Bronchial epithelial cell (primary cell): ENCODE data around the gene SLC25A33. TPM values are rescaled to one million over a fixed set of nuclear protein-coding genes. Genes with fewer than 3 reads are reported as not detected.

Experiments
- DNase-seq: peaks from one replicate; pipeline ENCODE4 v3.0.0-alpha.2; 2010; ENCODE audit warnings: low read depth
- FAIRE-seq: peaks from 2 replicates; lab custom pipeline; 2011; peaks lifted over from hg19 to GRCh38; lab: Jason Lieb, UNC
- H3K27me3 ChIP-seq: 2 replicates; pipeline ENCODE4 v1.5.1; 2011; ENCODE audit warnings: low read length; ENCODE audit not compliant: control insufficient read depth, insufficient read depth
- H3K36me3 ChIP-seq: 2 replicates; pipeline ENCODE4 v1.5.1; 2011; ENCODE audit warnings: low read length; ENCODE audit not compliant: control insufficient read depth, insufficient read depth
- H3K4me3 ChIP-seq: 2 replicates; pipeline ENCODE4 v1.5.1; 2011; ENCODE audit warnings: mild to moderate bottlenecking, low read depth, low read length, control low read depth
- CTCF ChIP-seq: IDR thresholded peaks from 2 replicates; pipeline ENCODE4 v1.5.1; 2011; ENCODE audit warnings: mild to moderate bottlenecking, moderate library complexity, low read length, control low read depth, inconsistent platforms; ENCODE audit not compliant: insufficient read depth, severe bottlenecking
- total RNA-seq: library from RNA; depleted of rRNA; stranded (reverse); fragments of >200 nt; gene quantifications from 2 replicates; pipeline ENCODE4 v1.2.1, GENCODE V29; 2014

SLC25A33 gene
- total RNA-seq, 1 donor from 2014 or later, result 9.5 TPM

GRCh38 chr1:9612871-9613624, 73.8 kb downstream of the SLC25A33 start:
- Histone ChIP-seq H3K27me3 (peaks cover under 1% of the 10 kb centered on the region), H3K36me3 (peaks cover 13% of the 10 kb centered on the region), H3K4me3 (no peak overlapping the region)
- no peak for TF ChIP-seq CTCF
- FAIRE-seq (no peak), DNase-seq (no peak)

GRCh38 chr1:9613625-9614299, 74.5 kb downstream of the SLC25A33 start:
- Histone ChIP-seq H3K27me3 (peaks cover 1% of the 10 kb centered on the region), H3K36me3 (peaks cover 13% of the 10 kb centered on the region), H3K4me3 (no peak overlapping the region)
- no peak for TF ChIP-seq CTCF
- no peak for FAIRE-seq
- no peak for DNase-seq

GRCh38 chr1:9615316-9616063, 76.2 kb downstream of the SLC25A33 start:
- DNase-seq (peak; percentile 46), FAIRE-seq (no peak)
- Histone ChIP-seq H3K36me3 (peaks cover 11% of the 10 kb centered on the region), H3K4me3 (no peak overlapping the region), H3K27me3 (peaks cover 1% of the 10 kb centered on the region)
- peak; percentile 83 for TF ChIP-seq CTCF

- H3K27me3 ChIP-seq, result peaks cover 1% of the 10 kb centered on the region
- no peak for DNase-seq
- peak; percentile 60 for FAIRE-seq
- H3K36me3 ChIP-seq, result no peaks in the 10 kb centered on the region
- TF ChIP-seq CTCF, result no peak
- H3K4me3 ChIP-seq, result no peak overlapping the region
These were observed 79.8 kb downstream of the SLC25A33 start for GRCh38 chr1:9618909-9619679.

GRCh38 chr1:9621032-9621431, 81.8 kb downstream of the SLC25A33 start:
- DNase-seq (peak; percentile 9), FAIRE-seq (no peak)
- no peaks in the 10 kb centered on the region for H3K36me3 ChIP-seq
- no peak for TF ChIP-seq CTCF
- H3K27me3 ChIP-seq, result peaks cover 1% of the 10 kb centered on the region
- no peak overlapping the region for H3K4me3 ChIP-seq
